Activated naive CD8-positive, alpha-beta T cell treated with anti-CD3 and anti-CD28 coated beads, Interleukin-2, amount 10 ng/mL, durations not matched to agents 7 days and 5 days (primary cell): ENCODE data around the gene ATP1A2. TPM values are rescaled to one million over a fixed set of nuclear protein-coding genes. Genes with fewer than 3 reads are reported as not detected.

Experiments
- ATAC-seq: fragments of 150-1000 bp; cut with Tn5 transposase; one replicate; pipeline ENCODE4 v1.10.0; 2021; ENCODE audit warnings: low read depth, moderate library complexity
- POLR2A ChIA-PET: fragments of 350-600 bp; sonication (Branson Sonifier 250); formaldehyde crosslinking; loops from one replicate; lab custom pipeline; 2021; ENCODE audit warnings: antibody characterized with exemption; lab: Charles Lee
- DNase-seq: peaks from one replicate; pipeline ENCODE4 v3.0.0; 2021
- H3K27ac Mint-ChIP-seq: one replicate; pipeline ENCODE4 v1.8.0; 2022; ENCODE audit warnings: mild to moderate bottlenecking, mixed read lengths
- H3K27me3 Mint-ChIP-seq: one replicate; pipeline ENCODE4 v1.8.0; 2022; ENCODE audit warnings: mild to moderate bottlenecking, moderate library complexity, mixed read lengths
- H3K36me3 Mint-ChIP-seq: one replicate; pipeline ENCODE4 v1.8.0; 2021; ENCODE audit warnings: mild to moderate bottlenecking, mixed read lengths
- H3K4me1 Mint-ChIP-seq: one replicate; pipeline ENCODE4 v1.8.0; 2021; ENCODE audit warnings: mixed read lengths
- H3K4me3 Mint-ChIP-seq: one replicate; pipeline ENCODE4 v1.8.0; 2022; ENCODE audit warnings: mild to moderate bottlenecking, moderate library complexity, mixed read lengths
- H3K9me3 Mint-ChIP-seq: one replicate; pipeline ENCODE4 v1.8.0; 2021; ENCODE audit warnings: mixed read lengths
- total RNA-seq, 2 experiments: library from RNA; stranded (reverse); gene quantifications; one replicate each; pipeline ENCODE4 v1.2.3, GENCODE V29; 2021

The ATP1A2 gene
- total RNA-seq, 2 experiments from 2014 or later, result not detected

DNA sequence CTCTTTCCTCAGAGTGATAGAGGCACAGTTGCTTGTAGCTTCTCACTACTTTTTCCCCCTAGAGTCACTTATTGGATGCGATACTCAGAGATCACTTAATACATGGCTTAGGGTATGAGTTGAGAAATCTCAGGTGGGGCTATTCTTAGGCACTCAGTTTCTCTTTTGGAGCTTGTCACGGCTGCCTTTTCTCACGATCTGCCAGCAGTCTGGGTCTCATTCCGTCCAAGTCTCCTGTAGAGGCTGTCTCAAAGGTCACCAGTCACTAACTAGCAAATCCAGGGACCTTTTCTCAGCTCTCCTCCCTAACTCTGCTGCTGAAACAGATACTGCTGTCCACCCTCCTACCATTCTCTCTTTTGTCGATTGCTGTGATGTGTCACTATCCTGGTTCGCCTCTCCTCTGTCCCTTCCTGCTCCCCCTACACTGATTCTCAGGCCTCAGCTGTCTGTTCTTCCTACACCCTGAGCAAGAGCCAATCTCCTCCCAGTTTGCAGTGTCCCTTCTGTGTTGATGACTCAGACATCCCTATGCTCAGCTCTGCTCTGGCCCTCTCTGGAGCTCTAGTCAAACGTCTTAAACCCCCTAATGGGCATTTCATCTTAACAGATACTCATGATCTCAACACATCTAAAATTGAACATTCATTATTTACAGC, 12.4 kb downstream of the ATP1A2 start:
- Mint-ChIP-seq H3K27ac (no peak overlapping the region), H3K9me3 (no peaks in the 10 kb centered on the region)
- ATAC-seq, result no peak

DNA sequence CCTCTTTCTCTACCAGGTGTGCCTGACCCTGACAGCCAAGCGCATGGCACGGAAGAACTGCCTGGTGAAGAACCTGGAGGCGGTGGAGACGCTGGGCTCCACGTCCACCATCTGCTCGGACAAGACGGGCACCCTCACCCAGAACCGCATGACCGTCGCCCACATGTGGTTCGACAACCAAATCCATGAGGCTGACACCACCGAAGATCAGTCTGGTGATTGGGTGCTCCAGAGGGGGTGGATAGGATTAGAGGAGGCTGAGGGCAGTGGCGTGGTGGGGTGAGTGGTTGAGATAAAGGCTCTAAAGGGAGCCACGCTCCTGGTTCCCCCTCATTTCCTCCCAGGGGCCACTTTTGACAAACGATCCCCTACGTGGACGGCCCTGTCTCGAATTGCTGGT, 13.1 kb downstream of the ATP1A2 start:
- no peak for ATAC-seq
- H3K4me1 Mint-ChIP-seq, result no peaks in the 10 kb centered on the region
- POLR2A ChIA-PET, result no interaction called here
- H3K27ac Mint-ChIP-seq, result no peak overlapping the region
- no peaks in the 10 kb centered on the region for H3K9me3 Mint-ChIP-seq
- no peak for DNase-seq
- peaks cover 14% of the 10 kb centered on the region for H3K27me3 Mint-ChIP-seq
- no peaks in the 10 kb centered on the region for H3K36me3 Mint-ChIP-seq
- no peak overlapping the region for H3K4me3 Mint-ChIP-seq

More for the DNA sequence above, 12.4 kb downstream of the ATP1A2 start:
- H3K4me3 Mint-ChIP-seq, result no peak overlapping the region
- no peak for DNase-seq
- H3K27me3 Mint-ChIP-seq, result peaks cover 12% of the 10 kb centered on the region
- H3K4me1 Mint-ChIP-seq, result no peaks in the 10 kb centered on the region
- POLR2A ChIA-PET, result no interaction called here
- H3K36me3 Mint-ChIP-seq, result no peaks in the 10 kb centered on the region

DNA sequence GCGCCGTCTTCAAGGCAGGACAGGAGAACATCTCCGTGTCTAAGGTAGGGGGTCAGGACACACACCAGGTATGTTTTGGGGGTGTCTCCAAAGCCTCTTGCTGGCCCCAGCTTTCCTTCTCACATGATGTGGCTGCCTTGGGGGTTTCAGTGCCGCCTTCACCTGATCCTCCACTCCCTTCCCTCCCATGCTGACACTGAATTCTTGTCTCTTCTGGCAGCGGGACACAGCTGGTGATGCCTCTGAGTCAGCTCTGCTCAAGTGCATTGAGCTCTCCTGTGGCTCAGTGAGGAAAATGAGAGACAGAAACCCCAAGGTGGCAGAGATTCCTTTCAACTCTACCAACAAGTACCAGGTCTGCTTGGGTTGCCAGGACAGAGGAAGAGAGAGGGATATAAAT, 13.5 kb downstream of the ATP1A2 start:
- Mint-ChIP-seq H3K36me3 (no peaks in the 10 kb centered on the region), H3K9me3 (no peaks in the 10 kb centered on the region), H3K4me1 (no peaks in the 10 kb centered on the region), H3K27me3 (peaks cover 14% of the 10 kb centered on the region), H3K4me3 (no peak overlapping the region), H3K27ac (no peak overlapping the region)
- no peak for DNase-seq
- ATAC-seq, result no peak
- POLR2A ChIA-PET, result no interaction called here

DNA sequence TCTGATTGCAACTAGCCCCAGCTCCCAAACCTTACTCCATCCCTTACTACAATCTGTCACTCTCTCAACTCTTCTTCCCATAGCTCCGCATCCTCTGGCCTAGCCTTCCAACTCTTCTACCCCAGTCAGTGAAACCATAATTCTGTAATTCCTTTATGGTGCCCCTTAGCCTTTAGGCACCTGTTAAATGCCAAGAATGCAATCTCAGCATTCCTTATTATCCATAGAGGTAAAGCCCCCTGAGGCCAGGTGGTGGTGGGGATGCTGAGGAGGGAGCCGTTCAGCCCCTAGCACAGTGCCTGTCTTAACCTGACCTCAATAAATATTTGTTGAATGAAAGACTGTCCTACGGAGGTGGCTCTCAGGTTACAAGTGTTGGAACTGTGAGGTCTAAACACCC, 14.0 kb downstream of the ATP1A2 start:
- Mint-ChIP-seq H3K27me3 (peaks cover 14% of the 10 kb centered on the region), H3K27ac (no peak overlapping the region), H3K9me3 (no peaks in the 10 kb centered on the region), H3K4me1 (no peaks in the 10 kb centered on the region), H3K4me3 (no peak overlapping the region), H3K36me3 (no peaks in the 10 kb centered on the region)
- POLR2A ChIA-PET, result no interaction called here
- DNase-seq, result no peak
- no peak for ATAC-seq

DNA sequence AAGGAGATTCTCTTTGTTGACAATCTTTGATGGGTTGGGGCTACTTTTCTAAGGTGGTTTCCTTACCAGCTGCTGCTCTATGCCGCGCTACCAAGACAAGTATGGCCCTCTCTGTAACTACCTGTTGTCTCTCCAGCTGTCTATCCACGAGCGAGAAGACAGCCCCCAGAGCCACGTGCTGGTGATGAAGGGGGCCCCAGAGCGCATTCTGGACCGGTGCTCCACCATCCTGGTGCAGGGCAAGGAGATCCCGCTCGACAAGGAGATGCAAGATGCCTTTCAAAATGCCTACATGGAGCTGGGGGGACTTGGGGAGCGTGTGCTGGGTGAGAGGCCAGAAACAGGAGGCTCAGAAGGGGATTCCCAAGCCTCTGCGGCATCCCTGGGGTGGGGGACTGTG, 14.4 kb downstream of the ATP1A2 start:
- POLR2A ChIA-PET, result no interaction called here
- no peak for ATAC-seq
- no peak for DNase-seq
- H3K27me3 Mint-ChIP-seq, result peaks cover 14% of the 10 kb centered on the region
- no peaks in the 10 kb centered on the region for H3K9me3 Mint-ChIP-seq
- H3K4me1 Mint-ChIP-seq, result no peaks in the 10 kb centered on the region
- no peak overlapping the region for H3K4me3 Mint-ChIP-seq
- H3K36me3 Mint-ChIP-seq, result no peaks in the 10 kb centered on the region
- H3K27ac Mint-ChIP-seq, result no peak overlapping the region

DNA sequence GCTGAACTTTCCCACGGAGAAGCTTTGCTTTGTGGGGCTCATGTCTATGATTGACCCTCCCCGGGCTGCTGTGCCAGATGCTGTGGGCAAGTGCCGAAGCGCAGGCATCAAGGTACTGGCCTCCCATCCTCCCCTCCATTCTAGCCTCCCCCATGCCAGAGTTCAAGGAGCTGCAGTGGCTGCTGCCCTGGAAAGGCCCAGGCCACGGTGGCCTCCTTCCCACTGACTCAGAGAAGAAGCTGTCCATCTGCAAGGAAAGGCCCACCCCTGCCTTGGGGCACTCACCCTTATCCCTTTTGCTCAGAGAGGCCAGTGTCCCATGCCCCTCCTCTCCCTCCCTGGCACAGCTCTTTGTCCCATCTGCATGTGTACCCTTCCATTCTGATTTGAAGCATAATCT, 14.9 kb downstream of the ATP1A2 start:
- H3K27me3 Mint-ChIP-seq, result peaks cover 14% of the 10 kb centered on the region
- H3K9me3 Mint-ChIP-seq, result no peaks in the 10 kb centered on the region
- POLR2A ChIA-PET, result no interaction called here
- DNase-seq (no peak), ATAC-seq (no peak)
- H3K4me1 Mint-ChIP-seq, result no peaks in the 10 kb centered on the region
- no peak overlapping the region for H3K4me3 Mint-ChIP-seq
- H3K27ac Mint-ChIP-seq, result no peak overlapping the region
- no peaks in the 10 kb centered on the region for H3K36me3 Mint-ChIP-seq

DNA sequence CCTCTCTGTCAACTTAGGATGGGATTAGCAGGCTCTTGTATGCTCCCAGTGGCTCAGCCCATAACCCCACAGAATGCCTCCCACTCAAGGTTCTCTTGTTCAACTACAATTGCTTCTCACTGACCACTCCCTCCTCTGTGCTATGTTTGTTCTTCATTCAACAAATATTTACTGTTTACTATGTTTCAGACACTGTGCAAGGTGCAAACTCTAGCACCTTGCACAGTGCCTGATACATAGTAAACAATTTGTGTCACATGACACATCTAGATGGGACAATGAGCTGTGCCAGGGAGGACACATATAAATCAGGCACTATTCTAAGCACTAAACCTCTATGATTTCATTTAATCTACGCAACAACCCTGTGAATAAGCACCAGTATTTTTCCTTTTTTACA, 15.4 kb downstream of the ATP1A2 start:
- Mint-ChIP-seq H3K27ac (no peak overlapping the region), H3K9me3 (no peaks in the 10 kb centered on the region), H3K4me3 (no peak overlapping the region)

DNA sequence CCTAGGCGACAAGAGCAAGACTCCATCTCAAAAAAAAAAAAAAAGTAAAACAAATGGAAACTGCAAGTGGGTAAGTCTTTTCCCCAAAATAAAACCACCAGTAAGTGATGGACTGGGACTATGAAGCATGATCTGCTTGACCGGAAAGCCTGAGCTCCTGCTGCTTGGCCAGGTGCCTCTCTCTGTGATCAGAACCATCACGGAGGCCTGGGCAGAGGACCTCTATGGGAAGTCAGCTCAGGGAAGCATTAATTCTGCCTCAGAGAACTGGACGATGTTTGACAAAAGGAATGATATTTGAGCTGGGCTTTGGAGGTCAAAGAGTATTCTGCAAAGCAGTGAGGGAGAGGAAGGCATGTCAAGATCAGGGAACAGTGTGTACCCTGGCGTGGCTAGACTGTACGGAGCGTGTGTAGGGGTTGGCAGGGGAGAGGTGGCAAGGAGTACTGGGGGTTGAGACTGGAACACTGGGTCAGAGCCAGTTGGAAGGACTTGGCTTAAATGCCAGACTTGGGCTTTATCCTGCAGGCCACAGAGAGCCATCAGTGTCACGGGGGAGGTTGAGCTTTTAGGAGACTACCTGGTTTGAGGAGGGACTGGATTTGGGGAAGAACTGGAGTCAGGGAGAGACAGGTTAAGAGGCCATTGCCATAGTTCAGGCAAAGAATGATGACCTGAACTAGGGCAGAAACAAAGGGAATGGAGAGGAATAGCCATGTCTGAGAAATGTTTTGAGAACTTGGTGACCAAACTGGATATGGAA, 16.4 kb downstream of the ATP1A2 start:
- POLR2A ChIA-PET, result interaction anchor here (0.7 kb wide), 1 partner anchor 9 kb away, joined by 4 read pairs; no protein-coding TSS in a partner anchor

More for the DNA sequence above, 15.4 kb downstream of the ATP1A2 start:
- POLR2A ChIA-PET, result interaction anchor here (0.7 kb wide), 1 partner anchor 8 kb away, joined by 4 read pairs; no protein-coding TSS in a partner anchor
- Mint-ChIP-seq H3K4me1 (no peaks in the 10 kb centered on the region), H3K36me3 (no peaks in the 10 kb centered on the region), H3K27me3 (peaks cover 14% of the 10 kb centered on the region)
- no peak for ATAC-seq
- no peak for DNase-seq

DNA sequence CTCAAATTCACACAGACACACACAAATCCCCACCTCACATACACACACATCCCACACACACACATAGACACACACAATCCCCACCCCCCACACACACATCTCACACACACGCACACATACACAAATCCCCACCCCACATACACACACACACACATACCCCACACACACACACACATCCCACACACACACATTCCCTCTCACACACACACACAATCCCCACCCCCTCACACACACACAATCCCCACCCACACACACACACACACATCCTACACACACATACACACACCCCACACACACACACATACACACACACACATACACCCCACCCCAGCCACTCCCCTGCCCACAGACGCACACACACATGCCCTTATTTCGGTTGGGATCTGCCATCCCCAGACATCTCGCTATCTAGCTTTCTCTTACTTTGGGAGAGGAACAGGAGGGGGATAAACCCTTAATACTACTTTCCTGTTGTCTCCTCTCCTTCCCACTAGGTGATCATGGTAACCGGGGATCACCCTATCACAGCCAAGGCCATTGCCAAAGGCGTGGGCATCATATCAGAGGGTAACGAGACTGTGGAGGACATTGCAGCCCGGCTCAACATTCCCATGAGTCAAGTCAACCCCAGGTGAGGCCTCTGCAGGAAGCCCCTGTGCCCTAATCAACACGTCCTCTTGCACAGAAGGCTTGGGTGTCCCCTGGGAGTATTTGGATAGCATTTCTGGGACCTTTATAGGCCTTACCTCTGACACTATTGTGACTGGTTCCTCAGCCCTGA, 18.6 kb downstream of the ATP1A2 start:
- Mint-ChIP-seq H3K36me3 (no peaks in the 10 kb centered on the region), H3K27ac (no peak overlapping the region), H3K9me3 (no peaks in the 10 kb centered on the region), H3K27me3 (peaks cover 14% of the 10 kb centered on the region), H3K4me3 (no peak overlapping the region), H3K4me1 (no peaks in the 10 kb centered on the region)
- no peak for ATAC-seq
- no peak for DNase-seq
- POLR2A ChIA-PET, result no interaction called here

More for the DNA sequence above, 16.4 kb downstream of the ATP1A2 start:
- ATAC-seq (no peak), DNase-seq (no peak)
- Mint-ChIP-seq H3K4me3 (no peak overlapping the region), H3K36me3 (no peaks in the 10 kb centered on the region), H3K4me1 (no peaks in the 10 kb centered on the region), H3K27me3 (peaks cover 14% of the 10 kb centered on the region), H3K9me3 (no peaks in the 10 kb centered on the region), H3K27ac (no peak overlapping the region)

DNA sequence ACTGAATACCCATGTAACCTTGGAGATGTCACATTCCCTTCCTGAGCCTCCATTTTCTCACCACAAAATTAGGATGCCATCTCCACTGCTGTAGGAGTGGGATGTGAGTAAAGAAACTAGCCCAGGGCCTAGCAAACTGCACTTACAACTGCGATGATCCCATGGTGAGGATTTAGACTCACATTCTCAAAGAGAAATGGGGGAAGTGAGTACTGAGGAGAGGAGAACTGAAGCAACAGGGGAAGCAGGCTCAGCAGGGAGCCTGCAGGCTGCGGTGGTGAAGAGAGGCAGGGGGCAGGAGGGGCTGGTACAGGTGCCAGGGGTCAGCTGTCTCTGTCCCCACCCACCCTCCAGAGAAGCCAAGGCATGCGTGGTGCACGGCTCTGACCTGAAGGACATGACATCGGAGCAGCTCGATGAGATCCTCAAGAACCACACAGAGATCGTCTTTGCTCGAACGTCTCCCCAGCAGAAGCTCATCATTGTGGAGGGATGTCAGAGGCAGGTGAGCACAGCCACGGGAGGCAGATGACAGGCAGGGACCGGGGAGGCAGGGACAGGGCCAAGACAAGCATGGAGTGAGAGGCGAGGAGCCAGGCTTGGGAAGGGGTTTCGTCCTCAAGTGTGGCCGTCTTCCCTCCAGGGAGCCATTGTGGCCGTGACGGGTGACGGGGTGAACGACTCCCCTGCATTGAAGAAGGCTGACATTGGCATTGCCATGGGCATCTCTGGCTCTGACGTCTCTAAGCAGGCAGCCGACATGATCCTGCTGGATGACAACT, 19.4 kb downstream of the ATP1A2 start:
- peaks cover 14% of the 10 kb centered on the region for H3K27me3 Mint-ChIP-seq
- ATAC-seq (no peak), DNase-seq (no peak)
- POLR2A ChIA-PET, result no interaction called here
- no peaks in the 10 kb centered on the region for H3K4me1 Mint-ChIP-seq
- no peak overlapping the region for H3K27ac Mint-ChIP-seq
- no peaks in the 10 kb centered on the region for H3K9me3 Mint-ChIP-seq
- H3K4me3 Mint-ChIP-seq, result no peak overlapping the region
- no peaks in the 10 kb centered on the region for H3K36me3 Mint-ChIP-seq

DNA sequence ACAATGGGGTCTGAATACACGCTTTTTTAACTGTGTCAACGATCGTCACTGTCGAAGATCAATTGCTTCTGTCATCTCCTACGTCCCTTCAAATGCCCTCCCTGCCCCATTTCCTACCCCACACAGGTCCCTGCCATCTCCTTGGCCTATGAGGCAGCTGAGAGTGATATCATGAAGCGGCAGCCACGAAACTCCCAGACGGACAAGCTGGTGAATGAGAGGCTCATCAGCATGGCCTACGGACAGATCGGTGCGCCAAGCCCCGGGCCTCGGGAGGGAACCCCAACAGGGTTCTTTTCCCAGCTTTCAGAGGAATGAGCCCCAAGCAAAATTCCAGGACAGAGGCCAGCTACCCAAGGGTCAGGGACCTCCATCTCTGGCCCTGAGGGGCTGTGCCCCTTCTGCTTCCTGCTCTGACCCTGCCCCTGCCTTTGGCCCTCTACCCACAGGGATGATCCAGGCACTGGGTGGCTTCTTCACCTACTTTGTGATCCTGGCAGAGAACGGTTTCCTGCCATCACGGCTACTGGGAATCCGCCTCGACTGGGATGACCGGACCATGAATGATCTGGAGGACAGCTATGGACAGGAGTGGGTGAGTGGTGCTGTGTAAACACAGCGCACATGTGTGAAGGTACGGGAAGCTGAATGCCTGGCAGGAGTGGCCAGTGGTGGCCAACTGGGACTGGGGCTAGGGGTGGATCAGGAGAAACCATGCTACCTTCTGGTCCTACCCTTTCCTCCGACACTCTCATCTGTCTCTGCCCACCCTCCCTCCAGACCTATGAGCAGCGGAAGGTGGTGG, 20.8 kb downstream of the ATP1A2 start:
- Mint-ChIP-seq H3K9me3 (no peaks in the 10 kb centered on the region), H3K27me3 (peaks cover 11% of the 10 kb centered on the region), H3K4me1 (no peaks in the 10 kb centered on the region), H3K36me3 (no peaks in the 10 kb centered on the region), H3K4me3 (no peak overlapping the region), H3K27ac (no peak overlapping the region)
- POLR2A ChIA-PET, result interaction anchor here (0.5 kb wide), 1 partner anchor 9 kb away, joined by 3 read pairs; no protein-coding TSS in a partner anchor
- DNase-seq, result no peak
- no peak for ATAC-seq

DNA sequence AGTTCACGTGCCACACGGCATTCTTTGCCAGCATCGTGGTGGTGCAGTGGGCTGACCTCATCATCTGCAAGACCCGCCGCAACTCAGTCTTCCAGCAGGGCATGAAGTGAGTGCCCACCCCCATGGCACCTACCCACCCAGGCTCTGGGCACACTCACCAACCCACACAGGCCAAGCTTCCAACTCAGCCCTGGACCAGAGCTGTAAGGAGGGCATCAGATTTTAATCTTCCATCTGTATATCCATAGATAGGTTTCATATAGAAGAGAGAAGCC, 21.3 kb downstream of the ATP1A2 start:
- H3K4me1 Mint-ChIP-seq, result no peaks in the 10 kb centered on the region
- POLR2A ChIA-PET, result no interaction called here
- H3K27ac Mint-ChIP-seq, result no peak overlapping the region
- H3K9me3 Mint-ChIP-seq, result no peaks in the 10 kb centered on the region
- DNase-seq (no peak), ATAC-seq (no peak)
- no peaks in the 10 kb centered on the region for H3K36me3 Mint-ChIP-seq
- no peak overlapping the region for H3K4me3 Mint-ChIP-seq
- peaks cover 14% of the 10 kb centered on the region for H3K27me3 Mint-ChIP-seq
